CD4-positive, alpha-beta T cell (primary cell): ENCODE measurements around the gene KRT75. TPM values are rescaled to one million over a fixed set of nuclear protein-coding genes. Genes with fewer than 3 reads are reported as not detected.

Source experiments
- ATAC-seq: fragments of 200-7000 bp; cut with Tn5 transposase; one replicate; pipeline ENCODE4 v1.10.0; 2022; ENCODE audit warnings: mild to moderate bottlenecking; ENCODE audit not compliant: poor library complexity
- CTCF ChIA-PET: fragments of 350-600 bp; sonication (Branson Sonifier 250); formaldehyde crosslinking; loops from one replicate; lab custom pipeline; 2021; ENCODE audit warnings: antibody characterized with exemption, inconsistent platforms; lab: Charles Lee
- POLR2A ChIA-PET: fragments of 350-600 bp; sonication (Branson Sonifier 250); formaldehyde crosslinking; loops from one replicate; lab custom pipeline; 2021; ENCODE audit warnings: antibody characterized with exemption, inconsistent platforms; lab: Charles Lee
- DNase-seq, 14 experiments: peaks; one replicate each; pipeline ENCODE4 v3.0.0-alpha.2; 2013 to 2020; ENCODE audit warnings: mixed read lengths in 2 of 14
- H3K27ac ChIP-seq, 2 donors: one replicate each; pipeline versions ENCODE4 v1.5.1 to v1.7.0; 2013; ENCODE audit warnings: low read length in 2 of 2, low read depth in 1 of 2, mild to moderate bottlenecking in 1 of 2
- H3K27me3 ChIP-seq, 2 experiments: 1 replicate in 1 of 2; 2 replicates in 1 of 2; pipeline versions ENCODE4 v1.6.1 to v1.7.0; 2013; ENCODE audit warnings: low read length in 2 of 2, control low read depth in 1 of 2, mild to moderate bottlenecking in 1 of 2, moderate library complexity in 1 of 2; ENCODE audit not compliant: insufficient read depth in 2 of 2, control insufficient read depth in 1 of 2
- H3K36me3 ChIP-seq: one replicate; pipeline ENCODE4 v1.6.1; 2013; ENCODE audit warnings: low read length, control low read depth; ENCODE audit not compliant: insufficient read depth
- H3K4me1 ChIP-seq: one replicate; pipeline ENCODE4 v1.6.1; 2013; ENCODE audit warnings: low read length, control low read depth; ENCODE audit not compliant: insufficient read depth
- H3K4me3 ChIP-seq: one replicate; pipeline ENCODE4 v1.5.1; 2013; ENCODE audit warnings: mild to moderate bottlenecking, low read length, moderate library complexity
- H3K9me3 ChIP-seq, 2 experiments: 1 replicate in 1 of 2; 2 replicates in 1 of 2; pipeline versions ENCODE4 v1.6.1 to v1.7.0; 2013; ENCODE audit warnings: low read length in 2 of 2, mild to moderate bottlenecking in 2 of 2, control low read depth in 1 of 2, moderate library complexity in 1 of 2; ENCODE audit not compliant: control insufficient read depth in 1 of 2, insufficient read depth in 1 of 2
- H3K27ac Mint-ChIP-seq: one replicate; pipeline ENCODE4 v1.8.0; 2020; ENCODE audit warnings: mixed read lengths
- H3K27me3 Mint-ChIP-seq: one replicate; pipeline ENCODE4 v1.8.0; 2021; ENCODE audit warnings: mixed read lengths
- H3K36me3 Mint-ChIP-seq: one replicate; pipeline ENCODE4 v1.8.0; 2021; ENCODE audit warnings: low read depth, mixed read lengths
- H3K4me1 Mint-ChIP-seq: one replicate; pipeline ENCODE4 v1.8.0; 2021; ENCODE audit warnings: low read depth, mixed read lengths
- H3K4me3 Mint-ChIP-seq: one replicate; pipeline ENCODE4 v1.8.0; 2020; ENCODE audit warnings: mild to moderate bottlenecking, mixed read lengths
- H3K9me3 Mint-ChIP-seq: one replicate; pipeline ENCODE4 v1.8.0; 2020; ENCODE audit warnings: mixed read lengths
- intact Hi-C, 2 experiments: fragments of 100-400 bp; cut with DNase I in 1 of 2; cut with micrococcal nuclease in 1 of 2; formaldehyde crosslinking; loops; one replicate each; pipeline versions ENCODE4 v1.15.1 to v1.9.0; 2023 to 2025; cut with DNase I, micrococcal nuclease
- total RNA-seq, 174 experiments: library from RNA in 2 of 174; stranded (reverse) in 2 of 174; gene quantifications; one replicate each; pipeline ENCODE4 v1.2.3 and lab custom pipeline; 2021 to 2026
- TF ChIP-seq, protein P1 (sequence below): fragments of 200-600 bp; IDR thresholded peaks from one replicate; pipeline ENCODE4 v1.8.0; 2022; ENCODE audit warnings: antibody characterized with exemption, mild to moderate bottlenecking

The KRT75 gene
- total RNA-seq, 2 experiments from 2014 or later: not detected

DNA sequence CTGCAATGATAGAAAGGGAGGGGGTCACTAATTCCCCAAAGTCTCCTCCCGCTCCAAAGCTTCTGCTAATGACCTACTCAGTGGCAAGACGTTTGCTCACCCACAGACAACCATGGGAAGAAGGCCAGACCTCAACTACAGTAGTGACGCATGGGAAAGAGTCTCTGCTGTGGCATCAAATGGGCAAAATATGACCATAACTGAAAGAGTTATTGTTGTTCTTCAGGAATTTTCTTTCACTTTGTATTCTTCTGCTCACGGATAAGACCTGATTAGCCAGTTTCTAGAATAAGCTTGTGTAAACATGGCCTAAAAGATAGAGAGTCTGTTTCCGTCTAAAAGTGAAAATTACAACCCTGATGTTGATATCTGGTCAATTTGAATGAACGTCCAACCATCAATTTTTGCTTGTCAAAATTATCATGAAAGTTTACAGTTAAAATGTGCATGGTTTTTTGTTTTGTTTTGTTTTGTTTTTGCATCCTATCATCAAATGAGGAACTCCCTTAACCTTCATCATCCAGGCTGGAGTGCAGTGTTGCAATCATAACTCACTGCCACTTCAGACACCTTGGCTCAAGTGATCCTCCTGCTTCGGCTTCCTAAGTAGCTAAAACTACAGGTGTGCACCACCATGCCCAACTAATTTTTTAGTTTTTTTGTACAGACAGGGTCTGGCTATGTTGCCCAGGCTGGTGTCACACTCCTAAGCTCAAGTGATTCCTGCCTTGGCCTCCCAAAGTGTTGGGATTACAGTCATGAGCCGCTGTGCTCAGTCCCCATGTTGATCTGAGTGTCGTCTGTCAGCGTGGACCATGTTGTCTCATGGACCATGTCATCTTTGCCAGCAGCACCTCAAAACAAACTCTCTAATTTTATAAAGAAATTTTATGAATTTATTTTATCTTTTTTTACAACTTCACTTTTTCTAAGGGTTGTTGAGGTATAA lies 10.8 kb upstream of the KRT75 start:
- no peak overlapping the region for H3K4me3 Mint-ChIP-seq
- no peak for ATAC-seq

DNA sequence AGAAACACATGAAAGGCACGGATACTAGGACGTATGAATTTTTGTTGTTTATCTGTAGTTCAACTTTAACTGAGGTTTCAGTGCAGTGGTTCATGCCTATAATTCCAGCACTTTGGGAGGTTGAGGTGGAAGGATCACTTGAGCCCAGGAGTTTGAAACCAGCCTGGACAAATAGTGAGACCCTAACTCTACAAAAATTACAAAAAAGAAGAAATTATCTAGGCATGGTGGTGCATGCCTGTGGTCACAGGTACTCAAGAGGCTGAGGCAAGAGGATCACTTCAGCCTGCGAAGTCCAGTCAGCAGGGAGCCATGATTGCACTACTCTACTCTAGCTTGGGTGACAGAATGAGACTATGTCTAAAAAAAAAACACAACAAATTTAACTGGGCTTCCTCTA lies 9.8 kb upstream of the KRT75 start:
- no peaks in the 10 kb centered on the region for H3K4me1 ChIP-seq
- no peak overlapping the region for H3K27ac ChIP-seq
- ChIA-PET CTCF (no interaction called here), POLR2A (no interaction called here)
- intact Hi-C loops: no loop called here
- no peak overlapping the region for H3K4me3 Mint-ChIP-seq
- H3K36me3 Mint-ChIP-seq: no peaks in the 10 kb centered on the region
- no peak overlapping the region for H3K4me3 ChIP-seq
- H3K27ac Mint-ChIP-seq: no peak overlapping the region
- H3K36me3 ChIP-seq: no peaks in the 10 kb centered on the region
- TF ChIP-seq, protein P1, sequence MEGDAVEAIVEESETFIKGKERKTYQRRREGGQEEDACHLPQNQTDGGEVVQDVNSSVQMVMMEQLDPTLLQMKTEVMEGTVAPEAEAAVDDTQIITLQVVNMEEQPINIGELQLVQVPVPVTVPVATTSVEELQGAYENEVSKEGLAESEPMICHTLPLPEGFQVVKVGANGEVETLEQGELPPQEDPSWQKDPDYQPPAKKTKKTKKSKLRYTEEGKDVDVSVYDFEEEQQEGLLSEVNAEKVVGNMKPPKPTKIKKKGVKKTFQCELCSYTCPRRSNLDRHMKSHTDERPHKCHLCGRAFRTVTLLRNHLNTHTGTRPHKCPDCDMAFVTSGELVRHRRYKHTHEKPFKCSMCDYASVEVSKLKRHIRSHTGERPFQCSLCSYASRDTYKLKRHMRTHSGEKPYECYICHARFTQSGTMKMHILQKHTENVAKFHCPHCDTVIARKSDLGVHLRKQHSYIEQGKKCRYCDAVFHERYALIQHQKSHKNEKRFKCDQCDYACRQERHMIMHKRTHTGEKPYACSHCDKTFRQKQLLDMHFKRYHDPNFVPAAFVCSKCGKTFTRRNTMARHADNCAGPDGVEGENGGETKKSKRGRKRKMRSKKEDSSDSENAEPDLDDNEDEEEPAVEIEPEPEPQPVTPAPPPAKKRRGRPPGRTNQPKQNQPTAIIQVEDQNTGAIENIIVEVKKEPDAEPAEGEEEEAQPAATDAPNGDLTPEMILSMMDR: no peak
- DNase-seq: no peak
- peaks cover 4 to 10% of the 10 kb centered on the region in 2 experiments for H3K27me3 ChIP-seq
- peaks cover 58% of the 10 kb centered on the region for H3K27me3 Mint-ChIP-seq
- H3K9me3 Mint-ChIP-seq: no peaks in the 10 kb centered on the region
- no peak for ATAC-seq
- H3K9me3 ChIP-seq: no peaks in the 10 kb centered on the region
- H3K4me1 Mint-ChIP-seq: no peaks in the 10 kb centered on the region

More for the DNA sequence above, 10.8 kb upstream of the KRT75 start:
- Histone ChIP-seq H3K27ac (no peak overlapping the region), H3K36me3 (no peaks in the 10 kb centered on the region), H3K9me3 (no peaks in the 10 kb centered on the region), H3K4me3 (no peak overlapping the region), H3K27me3 (peaks cover 4 to 10% of the 10 kb centered on the region in 2 experiments), H3K4me1 (no peaks in the 10 kb centered on the region)
- H3K27ac Mint-ChIP-seq: no peak overlapping the region
- no peaks in the 10 kb centered on the region for H3K36me3 Mint-ChIP-seq
- intact Hi-C loops: no loop called here
- TF ChIP-seq, protein P1: no peak
- POLR2A ChIA-PET: no interaction called here
- CTCF ChIA-PET: no interaction called here
- no peak for DNase-seq
- H3K27me3 Mint-ChIP-seq: peaks cover 59% of the 10 kb centered on the region
- no peaks in the 10 kb centered on the region for H3K9me3 Mint-ChIP-seq
- no peaks in the 10 kb centered on the region for H3K4me1 Mint-ChIP-seq

DNA sequence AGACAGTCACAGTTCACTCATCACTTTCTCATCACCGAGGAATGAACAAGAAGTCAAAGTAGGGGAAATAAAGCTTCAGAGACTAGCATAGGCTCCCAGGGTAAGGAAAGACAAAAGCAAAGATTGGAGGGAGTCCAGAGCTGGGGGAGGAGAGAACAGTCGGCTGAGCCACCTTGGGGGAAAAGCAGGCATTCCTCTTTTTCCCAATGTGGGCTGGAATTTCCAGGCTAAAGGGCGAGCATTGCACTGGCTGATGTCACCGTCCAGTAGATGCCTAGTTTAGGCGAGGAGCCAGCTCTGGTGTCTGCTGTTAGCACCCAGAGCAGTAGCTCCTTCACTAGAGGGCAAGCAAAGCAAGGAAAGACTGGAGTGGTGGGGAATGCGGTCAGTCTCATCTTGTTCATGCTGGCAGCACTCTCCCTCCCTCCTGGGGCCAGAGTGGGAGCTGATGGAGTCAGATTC lies 8.5 kb upstream of the KRT75 start:
- H3K27ac Mint-ChIP-seq: no peak overlapping the region
- DNase-seq (no peak), ATAC-seq (no peak)
- no peaks in the 10 kb centered on the region for H3K9me3 ChIP-seq
- CTCF ChIA-PET: no interaction called here
- H3K27me3 Mint-ChIP-seq: peaks cover 58% of the 10 kb centered on the region
- no peaks in the 10 kb centered on the region for H3K36me3 ChIP-seq
- no peaks in the 10 kb centered on the region for H3K4me1 Mint-ChIP-seq
- no peaks in the 10 kb centered on the region for H3K9me3 Mint-ChIP-seq
- POLR2A ChIA-PET: no interaction called here
- TF ChIP-seq, protein P1: no peak
- no peak overlapping the region for H3K4me3 ChIP-seq
- intact Hi-C loops: no loop called here
- H3K36me3 Mint-ChIP-seq: no peaks in the 10 kb centered on the region
- H3K4me1 ChIP-seq: no peaks in the 10 kb centered on the region
- no peak overlapping the region for H3K27ac ChIP-seq
- peaks cover 4 to 10% of the 10 kb centered on the region in 2 experiments for H3K27me3 ChIP-seq
- H3K4me3 Mint-ChIP-seq: no peak overlapping the region
